OCI-LY7 (cell line): ENCODE results near the gene AKAP7. TPM values are rescaled to one million over a fixed set of nuclear protein-coding genes. Genes with fewer than 3 reads are reported as not detected.

Experiments
- BruUV-seq: library from RNA; stranded (reverse); fragments of 400-500 nt; replicated peaks from 2 replicates; lab custom pipeline; 2021; lab: Mats Ljungman, UMichigan
- CTCF ChIA-PET: fragments of 300-600 bp; sonication (Branson Sonifier 250); formaldehyde crosslinking; loops from one replicate; lab custom pipeline; 2022; ENCODE audit warnings: antibody characterized with exemption; ENCODE audit not compliant: unreplicated experiment; lab: Charles Lee
- POLR2A ChIA-PET: fragments of 300-600 bp; sonication (Branson Sonifier 250); formaldehyde crosslinking; loops from one replicate; lab custom pipeline; 2022; ENCODE audit warnings: antibody characterized with exemption; lab: Charles Lee
- DNase-seq: peaks from one replicate; pipeline ENCODE4 v3.0.0-alpha.2; 2015; ENCODE audit warnings: low spot score
- H2AFZ ChIP-seq: fragments of 200-600 bp; sonication (generic), shearing (Covaris generic); 2 replicates; pipeline ENCODE4 v1.6.1; 2014; ENCODE audit warnings: mild to moderate bottlenecking, antibody characterized with exemption, low read length, moderate library complexity
- H3K27ac ChIP-seq: fragments of 200-600 bp; sonication (generic); 2 replicates; pipeline ENCODE4 v1.5.1; 2014; ENCODE audit warnings: mixed run types, low read depth, mild to moderate bottlenecking, moderate library complexity, low read length, inconsistent platforms; ENCODE audit not compliant: poor library complexity, severe bottlenecking
- H3K36me3 ChIP-seq: fragments of 200-600 bp; sonication (generic); 2 replicates; pipeline ENCODE4 v1.6.1; 2014; ENCODE audit warnings: mild to moderate bottlenecking, antibody characterized with exemption, low read length, moderate library complexity, mixed read lengths; ENCODE audit not compliant: insufficient read depth
- H3K4me1 ChIP-seq: fragments of 200-600 bp; sonication (generic); 2 replicates; pipeline ENCODE4 v1.5.1; 2014; ENCODE audit warnings: mild to moderate bottlenecking, low read length; ENCODE audit not compliant: insufficient read depth, poor library complexity, severe bottlenecking
- H3K4me2 ChIP-seq: fragments of 200-600 bp; sonication (generic); 2 replicates; pipeline ENCODE4 v1.6.1; 2014; ENCODE audit warnings: mild to moderate bottlenecking, low read length
- H3K4me3 ChIP-seq: fragments of 200-600 bp; sonication (generic); 2 replicates; pipeline ENCODE4 v1.5.1; 2014; ENCODE audit warnings: mild to moderate bottlenecking, low read depth, low read length; ENCODE audit not compliant: poor library complexity, severe bottlenecking
- H3K79me2 ChIP-seq: fragments of 200-600 bp; sonication (generic); 2 replicates; pipeline ENCODE4 v1.6.1; 2016; ENCODE audit warnings: low read depth, mild to moderate bottlenecking, low read length, moderate library complexity, mixed read lengths; ENCODE audit not compliant: insufficient read depth
- H3K9me2 ChIP-seq: fragments of 200-600 bp; sonication (generic); 2 replicates; pipeline ENCODE4 v1.6.1; 2016; ENCODE audit warnings: mild to moderate bottlenecking, low read length, mixed read lengths; ENCODE audit not compliant: insufficient read depth
- H3K9me3 ChIP-seq: fragments of 200-600 bp; sonication (generic); 2 replicates; pipeline ENCODE4 v1.6.1; 2014; ENCODE audit warnings: mild to moderate bottlenecking, mixed run types, low read length, mixed read lengths
- H4K20me1 ChIP-seq: fragments of 200-600 bp; sonication (generic); 2 replicates; pipeline ENCODE4 v1.6.1; 2014; ENCODE audit warnings: mild to moderate bottlenecking, antibody characterized with exemption, low read length, moderate library complexity, mixed read lengths; ENCODE audit not compliant: insufficient read depth
- CTCF ChIP-seq: fragments of 200-600 bp; sonication (generic); conservative IDR thresholded peaks from 2 replicates; pipeline ENCODE4 v1.5.1; 2014; ENCODE audit warnings: mild to moderate bottlenecking, antibody characterized with exemption, low read length, moderate library complexity, mixed read lengths
- EZH2phosphoT487 ChIP-seq: fragments of 200-600 bp; sonication (generic); IDR thresholded peaks from 2 replicates; pipeline ENCODE4 v1.6.1; 2018; ENCODE audit warnings: low read depth, borderline replicate concordance, mild to moderate bottlenecking, mixed run types, antibody characterized with exemption, low read length, moderate library complexity, mixed read lengths
- intact Hi-C: fragments of 100-400 bp; cut with micrococcal nuclease; formaldehyde crosslinking; loops from one replicate; pipeline ENCODE4 v1.10.0; 2022; ENCODE audit not compliant: unreplicated experiment
- total RNA-seq, 2 experiments: library from RNA; depleted of rRNA in 1 of 2; stranded (reverse); fragments of >200 nt in 1 of 2; shearing (Covaris generic) in 1 of 2; gene quantifications; 2 replicates each; pipeline ENCODE4 v1.2.3, GENCODE V29; 2014 to 2022

The AKAP7 gene
- total RNA-seq, 2 experiments from 2014 or later = 5.6 to 6.9 TPM

GRCh38 chr6:131303338-131303930 lies 168.2 kb downstream of the AKAP7 start:
- Histone ChIP-seq H2AFZ (no peak overlapping the region), H3K9me2 (no peaks in the 10 kb centered on the region), H3K4me2 (no peak overlapping the region), H3K4me3 (no peak overlapping the region), H3K27ac (no peak overlapping the region), H3K4me1 (no peaks in the 10 kb centered on the region), H4K20me1 (no peaks in the 10 kb centered on the region), H3K9me3 (no peaks in the 10 kb centered on the region), H3K79me2 (no peaks in the 10 kb centered on the region), H3K36me3 (no peaks in the 10 kb centered on the region)
- CTCF ChIA-PET = no interaction called here
- TF ChIP-seq EZH2phosphoT487 (no peak), CTCF (no peak)
- DNase-seq = no peak
- no TSS peak for BruUV-seq
- intact Hi-C loops = no loop called here
- POLR2A ChIA-PET = no interaction called here

- no peak for TF ChIP-seq CTCF
- TF ChIP-seq EZH2phosphoT487 = no peak
- intact Hi-C loops = no loop called here
Measured at GRCh38 chr6:131305037-131305850, 170.0 kb downstream of the AKAP7 start.

More at GRCh38 chr6:131305037-131305850, 170.0 kb downstream of the AKAP7 start:
- Histone ChIP-seq H3K27ac (no peak overlapping the region), H3K9me3 (peaks cover 8% of the 10 kb centered on the region; the same call in 1 of the 2 replicates), H3K4me2 (no peak overlapping the region), H3K9me2 (no peaks in the 10 kb centered on the region), H4K20me1 (no peaks in the 10 kb centered on the region), H3K4me1 (no peaks in the 10 kb centered on the region), H3K79me2 (no peaks in the 10 kb centered on the region), H3K4me3 (no peak overlapping the region), H3K36me3 (no peaks in the 10 kb centered on the region), H2AFZ (no peak overlapping the region)
- DNase-seq = no peak
- POLR2A ChIA-PET = no interaction called here
- CTCF ChIA-PET = no interaction called here
- no TSS peak for BruUV-seq
